GM19240 (cell line): ENCODE results near the gene MAP3K13.

Source experiments
- DNase-seq: peaks from one replicate; pipeline ENCODE4 v3.0.0; 2011; ENCODE audit warnings: low spot score; ENCODE audit not compliant: insufficient read length

The MAP3K13 gene

DNA sequence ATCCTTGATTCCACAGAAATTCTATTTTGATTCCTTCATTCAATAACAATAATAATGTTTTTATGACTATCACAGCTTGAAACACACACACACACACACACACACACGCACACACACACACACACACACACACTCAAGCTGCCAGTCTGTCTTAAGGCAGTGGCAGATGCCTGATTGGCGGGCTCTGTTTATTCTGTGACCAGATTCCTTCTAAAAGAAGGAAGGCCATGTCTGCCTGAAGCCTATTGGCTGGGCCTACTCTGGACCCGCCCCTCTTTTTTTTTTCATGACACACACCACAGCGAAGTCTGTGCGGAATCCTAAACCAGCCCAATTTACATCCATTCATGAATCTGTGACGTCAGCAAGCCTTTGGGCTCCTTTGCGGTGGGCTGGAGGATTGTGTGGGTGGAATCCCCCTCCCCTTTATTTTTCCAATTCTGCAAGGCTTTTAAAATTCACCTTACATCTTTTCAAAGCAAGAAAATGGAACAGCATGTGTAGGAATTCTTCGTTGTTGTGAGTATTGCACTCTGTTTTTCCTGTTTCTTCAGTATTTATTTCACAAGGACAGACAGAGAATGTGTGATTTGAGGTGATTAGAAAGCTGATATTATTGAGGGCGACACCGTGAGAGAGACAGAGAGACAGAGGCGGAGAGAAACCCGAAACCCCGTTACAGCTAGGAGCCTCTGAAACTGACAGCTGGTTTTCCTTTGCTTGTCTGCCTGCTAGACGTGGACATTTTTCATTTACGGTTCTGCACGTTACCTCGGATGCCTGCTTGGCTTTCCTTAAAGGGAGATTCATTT, at the start of gene MAP3K13:
Gene MAP3K13, plus strand, starts transcription at position 287 of the 812 bp plus-strand sequence. CDS start 65,446 bp downstream, outside the sequence.
- DNase-seq: peak; percentile 68

DNA sequence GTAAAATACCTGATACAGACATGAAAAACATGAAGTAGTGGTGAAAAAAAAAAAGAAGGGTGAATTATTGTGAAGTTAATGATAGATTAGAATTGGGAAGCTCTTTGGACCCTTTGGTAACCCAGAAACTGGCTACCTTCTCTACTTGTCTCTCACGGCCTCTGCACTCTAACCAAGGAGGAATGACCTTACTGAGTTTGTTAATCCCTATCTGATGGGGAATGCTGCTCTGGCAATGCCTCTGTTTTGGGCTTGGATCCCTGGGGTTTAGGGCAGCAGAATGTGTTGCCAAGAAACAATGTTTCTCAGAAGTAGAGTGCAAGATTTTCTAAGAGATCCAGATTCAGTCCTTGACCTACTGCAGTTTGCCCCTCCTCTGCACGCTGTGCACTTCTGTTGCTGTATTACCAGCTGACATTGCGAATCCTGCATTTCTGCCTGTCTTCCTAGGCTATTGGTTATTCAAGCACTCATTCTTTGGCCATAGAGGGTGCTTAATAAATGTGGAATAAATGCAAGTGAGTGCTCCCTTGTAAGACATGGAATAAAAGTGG, 49.2 kb upstream of the MAP3K13 start:
- DNase-seq: no peak

- no peak for DNase-seq
Observed at GRCh38 chr3:185316740-185317412, 46.1 kb upstream of the MAP3K13 start.

DNA sequence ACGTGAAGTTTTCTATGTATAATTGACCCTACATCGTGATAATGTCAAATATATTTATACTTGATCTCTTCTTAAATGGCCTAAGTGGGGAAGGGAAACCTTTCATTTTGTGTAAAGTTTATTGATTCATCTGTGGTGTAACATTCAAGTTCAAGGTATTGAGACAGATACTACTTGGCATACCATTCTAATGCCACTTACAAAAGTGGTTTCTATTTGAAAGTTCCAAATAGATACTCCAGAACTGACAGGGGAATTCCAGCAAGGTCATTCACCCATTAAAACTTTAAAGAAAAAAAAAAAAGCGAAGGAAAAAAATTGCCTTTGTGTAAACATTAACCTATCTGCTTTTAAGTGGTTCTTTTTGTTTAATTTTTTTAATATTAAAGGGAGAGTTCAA, 45.3 kb upstream of the MAP3K13 start:
- no peak for DNase-seq

DNA sequence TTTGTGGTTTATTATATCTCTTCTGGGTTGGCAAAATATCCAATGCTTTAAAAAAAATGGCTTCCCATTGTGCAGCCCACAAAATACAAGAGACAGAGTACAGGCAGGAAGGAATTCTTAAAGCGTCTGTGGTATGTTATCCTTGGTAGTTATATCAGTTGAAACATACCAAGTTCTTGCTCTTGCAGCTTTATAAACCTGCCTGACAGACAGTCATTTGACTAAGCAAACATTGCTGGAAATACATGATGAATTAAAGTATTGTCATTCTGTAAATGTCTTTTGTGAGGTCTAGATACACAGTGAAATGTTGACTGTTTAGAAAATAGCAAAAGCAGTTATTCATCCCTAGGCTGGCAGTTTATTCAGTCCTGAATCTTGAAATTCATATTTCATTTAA, 44.8 kb upstream of the MAP3K13 start:
- no peak for DNase-seq

GRCh38 chr3:185319801-185320200, 43.1 kb upstream of the MAP3K13 start:
- DNase-seq: no peak

GRCh38 chr3:185320949-185321348, 42.0 kb upstream of the MAP3K13 start:
- no peak for DNase-seq

DNA sequence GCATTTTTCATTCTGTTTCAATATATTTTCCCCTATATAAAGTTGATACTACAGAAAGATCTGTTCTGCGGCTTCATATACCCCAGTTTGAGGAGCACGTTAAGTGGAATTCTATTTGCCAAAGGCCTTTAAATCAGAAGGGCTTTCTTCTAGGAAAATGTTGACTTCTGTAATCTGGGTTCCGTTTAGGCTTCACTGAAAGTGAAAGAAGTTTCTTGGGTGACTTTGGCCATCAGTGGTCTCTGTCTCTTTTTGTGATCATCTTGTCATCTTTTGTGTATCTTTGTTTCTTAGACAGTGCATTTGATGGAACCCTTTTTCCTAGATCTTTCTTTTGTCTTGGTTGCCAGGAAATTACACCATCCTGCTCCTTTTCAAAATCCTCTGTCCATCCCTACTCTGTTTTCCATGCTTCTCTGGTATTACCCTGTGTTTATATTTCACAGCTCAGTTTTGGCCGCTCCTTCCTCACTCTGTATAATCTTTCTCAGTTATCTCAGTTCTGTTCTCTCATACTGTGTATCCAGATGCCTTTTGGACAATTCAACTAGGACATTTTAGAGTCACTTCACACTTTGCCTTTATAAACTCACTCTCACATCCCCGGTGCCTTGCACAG, 40.7 kb upstream of the MAP3K13 start:
- DNase-seq: no peak

- no peak for DNase-seq
Observed at GRCh38 chr3:185325946-185326791, 36.8 kb upstream of the MAP3K13 start.

GRCh38 chr3:185327062-185327461, 35.9 kb upstream of the MAP3K13 start:
- no peak for DNase-seq

DNA sequence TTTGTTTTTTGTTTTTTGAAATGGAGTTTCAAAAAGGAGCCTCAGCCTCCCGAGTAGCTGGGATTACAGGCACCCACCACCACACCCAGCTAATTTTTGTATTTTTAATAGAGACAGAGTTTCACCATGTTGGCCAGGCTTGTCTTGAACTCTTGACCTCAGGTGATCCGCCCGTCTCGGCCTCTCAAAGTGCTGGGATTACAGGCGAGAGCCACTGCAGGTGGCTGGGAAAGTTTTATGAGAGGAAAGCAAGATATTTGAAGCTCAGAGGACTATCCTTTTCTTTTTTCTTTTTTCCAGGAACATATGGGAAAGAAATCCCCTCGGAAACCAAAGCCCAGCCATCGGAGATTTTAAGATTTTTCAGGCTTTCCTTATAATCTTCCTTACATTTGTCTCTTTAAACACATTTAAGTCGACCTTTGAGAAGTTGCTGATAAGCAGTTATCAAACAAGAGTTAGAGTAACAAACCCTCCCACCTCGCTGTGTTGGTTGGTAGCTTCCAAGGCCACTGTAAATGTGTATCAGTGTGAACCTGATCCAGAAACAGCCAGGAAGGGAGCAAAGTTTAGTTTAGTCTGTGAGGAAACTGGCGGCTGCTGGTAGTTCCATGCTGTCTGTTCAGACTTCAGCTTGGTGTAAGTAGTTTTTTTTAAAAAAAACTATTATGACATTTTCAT, 34.5 kb upstream of the MAP3K13 start:
- DNase-seq: no peak

DNA sequence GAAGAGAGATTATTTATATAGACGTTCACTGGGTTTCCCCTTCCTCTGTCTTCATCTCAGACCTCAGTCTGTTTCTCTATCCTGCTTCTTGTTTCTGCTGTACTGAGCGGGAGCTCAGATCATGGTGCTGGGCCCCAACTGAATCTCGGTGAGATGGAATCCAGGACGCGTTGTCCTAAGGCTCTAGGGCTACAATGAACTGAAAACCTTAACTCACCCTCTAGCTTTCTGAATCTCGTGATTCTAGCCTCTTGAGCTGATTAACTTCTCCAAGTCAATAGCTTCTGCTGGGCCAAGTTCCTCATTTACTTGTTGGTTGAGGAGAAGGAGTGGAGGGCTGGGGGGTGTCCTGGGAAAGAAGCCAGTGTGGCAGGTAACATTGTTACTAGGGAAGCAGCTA, 32.7 kb upstream of the MAP3K13 start:
- no peak for DNase-seq

- no peak for DNase-seq
Observed at GRCh38 chr3:185330644-185331043, 32.3 kb upstream of the MAP3K13 start.

DNA sequence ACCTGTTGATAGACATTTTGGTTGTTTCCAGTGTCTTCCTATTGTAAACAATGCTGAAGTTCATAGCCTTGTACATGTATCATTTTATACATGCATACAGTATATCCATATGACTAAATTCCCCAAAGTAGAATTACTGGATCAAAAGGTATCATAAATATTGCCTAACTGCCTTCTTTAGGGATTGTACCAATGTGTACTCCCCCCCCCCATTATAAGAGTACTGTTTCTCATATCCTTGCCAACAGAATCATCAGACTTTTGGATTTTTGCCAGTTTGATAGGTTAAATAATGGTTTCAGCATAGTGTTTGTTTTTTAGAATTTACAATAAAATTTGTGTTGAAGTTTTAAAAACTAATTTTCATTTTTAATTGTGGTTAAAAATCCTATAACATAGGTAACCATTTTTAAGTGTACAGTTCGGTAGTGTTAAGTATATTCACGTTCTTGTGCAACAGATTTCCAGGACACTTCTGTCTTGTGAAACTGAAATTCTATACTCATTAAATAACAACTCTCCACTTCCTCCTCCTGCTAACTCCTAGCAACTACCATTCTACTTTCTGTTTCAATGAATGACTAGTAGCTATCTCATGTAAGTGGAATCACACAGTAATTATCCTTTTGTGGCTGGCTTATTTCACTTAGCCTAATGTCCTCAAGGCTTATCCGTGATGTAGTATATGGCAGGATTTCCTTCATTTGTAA, 30.8 kb upstream of the MAP3K13 start:
- DNase-seq: peak; percentile 10

GRCh38 chr3:185335799-185336198, 27.1 kb upstream of the MAP3K13 start:
- DNase-seq: no peak

DNA sequence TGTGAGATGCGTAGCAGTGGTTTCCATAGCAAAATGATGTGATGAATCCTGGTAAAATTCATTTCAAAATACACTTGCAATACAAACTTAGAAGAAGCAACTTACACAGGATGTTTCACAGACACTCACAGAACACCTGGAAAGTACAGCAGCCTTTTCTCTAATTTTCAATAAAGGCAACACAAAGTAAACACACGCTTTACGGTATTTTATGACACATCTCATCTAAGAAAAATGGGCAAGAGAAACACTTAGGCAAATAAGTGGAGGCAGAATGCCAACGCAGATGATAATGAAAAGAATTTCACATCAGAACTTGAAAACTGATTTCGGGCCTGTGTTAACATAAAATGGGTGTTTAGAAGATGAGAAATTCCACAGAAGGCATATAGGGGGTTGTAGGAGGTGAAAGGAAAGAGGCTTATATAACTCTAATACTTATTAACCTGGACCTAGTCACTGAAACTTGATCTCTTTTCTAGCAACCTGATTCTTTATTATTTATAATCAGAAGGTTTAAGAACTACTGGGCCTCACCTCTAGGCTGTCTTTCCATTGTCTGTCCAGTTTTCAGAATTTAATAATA, 25.6 kb upstream of the MAP3K13 start:
- no peak for DNase-seq

GRCh38 chr3:185339945-185340344, 23.0 kb upstream of the MAP3K13 start:
- no peak for DNase-seq

GRCh38 chr3:185340751-185341150, 22.2 kb upstream of the MAP3K13 start:
- DNase-seq: no peak

GRCh38 chr3:185341616-185342458, 21.1 kb upstream of the MAP3K13 start:
- no peak for DNase-seq
